Activated T-cell treated with anti-CD3 and anti-CD28 coated beads, Interleukin-2, amount 50 U/mL, for 24 hours (primary cell): Measurements from ENCODE around the gene CTSH.
A peak's percentile ranks its signal among the peaks of the same experiment; 100 is the strongest.

Source experiments
- DNase-seq: peaks from one replicate; pipeline ENCODE4 v3.0.0-alpha.2; 2020
- H3K27ac Mint-ChIP-seq: 2 replicates; pipeline ENCODE4 v1.8.0; 2020; ENCODE audit warnings: mild to moderate bottlenecking, mixed read lengths
- H3K27me3 Mint-ChIP-seq: 2 replicates; pipeline ENCODE4 v1.8.0; 2020; ENCODE audit warnings: mixed read lengths
- H3K36me3 Mint-ChIP-seq: 2 replicates; pipeline ENCODE4 v1.8.0; 2020; ENCODE audit warnings: low read depth, mixed read lengths
- H3K4me1 Mint-ChIP-seq: 2 replicates; pipeline ENCODE4 v1.8.0; 2020; ENCODE audit warnings: low read depth, mixed read lengths
- H3K4me3 Mint-ChIP-seq: 2 replicates; pipeline ENCODE4 v1.8.0; 2020; ENCODE audit warnings: mild to moderate bottlenecking, moderate library complexity, mixed read lengths
- H3K9me3 Mint-ChIP-seq: 2 replicates; pipeline ENCODE4 v1.8.0; 2020; ENCODE audit warnings: mixed read lengths

The CTSH gene

DNA sequence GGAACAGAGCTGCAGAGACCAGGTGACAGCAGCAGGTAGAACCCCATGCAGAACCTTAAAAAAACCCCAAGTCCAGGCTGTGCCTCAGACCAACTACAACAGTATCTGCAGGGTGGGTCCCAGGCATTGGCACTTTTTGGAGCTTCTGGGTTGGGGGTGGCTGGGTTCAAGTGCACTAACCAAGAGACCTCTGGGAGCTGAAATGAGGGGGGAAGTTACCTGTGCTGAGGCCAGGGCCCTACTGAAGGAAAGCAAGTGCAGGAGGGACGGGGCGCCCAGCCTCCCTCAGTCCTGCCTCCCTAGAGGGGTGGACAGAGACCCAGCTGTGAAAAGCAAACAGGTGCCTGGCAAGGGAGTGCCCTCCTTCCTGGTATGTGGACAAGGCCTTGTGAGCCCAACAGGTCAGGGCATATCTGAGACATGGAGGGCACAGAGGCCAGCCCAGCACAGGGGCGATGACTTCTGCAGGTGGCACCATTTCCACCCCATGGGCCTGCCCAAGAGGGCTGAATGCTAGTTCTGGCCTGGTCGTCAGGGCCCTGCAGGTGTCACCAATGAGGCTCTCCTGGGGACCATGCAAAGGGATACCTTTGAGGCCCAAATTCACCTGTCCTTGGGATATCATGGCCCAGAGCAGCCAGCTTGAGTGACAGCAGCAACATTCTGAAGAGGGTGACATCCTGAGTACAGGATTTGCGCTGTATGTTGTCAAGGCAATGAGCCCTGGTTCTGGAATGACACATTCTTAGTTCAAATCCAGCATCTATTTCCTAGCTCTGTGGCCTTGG is 18.7 kb downstream of the CTSH start:
- H3K9me3 Mint-ChIP-seq, result no peaks in the 10 kb centered on the region
- DNase-seq, result no peak
- H3K4me3 Mint-ChIP-seq, result no peak overlapping the region
- no peaks in the 10 kb centered on the region for H3K27me3 Mint-ChIP-seq
- no peak overlapping the region for H3K27ac Mint-ChIP-seq
- H3K36me3 Mint-ChIP-seq, result peaks cover 51% of the 10 kb centered on the region
- H3K4me1 Mint-ChIP-seq, result no peaks in the 10 kb centered on the region

DNA sequence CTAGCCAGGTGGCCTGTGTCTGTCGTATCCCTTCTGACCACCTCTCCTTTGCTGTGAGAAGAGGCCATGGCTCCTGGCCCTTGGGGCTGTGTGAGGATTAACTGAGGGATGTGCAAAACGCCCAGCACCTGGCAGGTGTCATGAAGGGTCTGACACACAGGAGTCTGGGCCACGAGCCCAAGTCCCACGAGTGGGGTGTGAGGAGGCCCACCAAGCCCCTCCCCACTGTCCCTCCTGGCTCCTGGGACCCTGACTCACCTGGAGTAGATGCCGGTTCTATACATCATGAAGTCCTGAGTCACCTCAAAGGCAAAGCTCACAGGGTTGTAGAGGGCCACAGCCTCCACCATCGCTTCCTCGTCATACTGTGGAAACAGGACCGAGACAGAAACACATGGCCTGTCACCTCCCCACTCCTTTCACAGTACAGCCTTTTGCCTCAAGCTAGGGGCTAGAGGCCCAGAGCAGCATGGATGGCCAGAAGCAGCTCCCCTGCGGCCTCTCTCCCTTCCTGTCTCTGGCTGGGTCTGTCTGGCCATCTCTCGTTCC is 19.7 kb downstream of the CTSH start:
- Mint-ChIP-seq H3K36me3 (peaks cover 55% of the 10 kb centered on the region), H3K27ac (peak overlapping the region; percentile 66), H3K4me3 (no peak overlapping the region), H3K4me1 (no peaks in the 10 kb centered on the region), H3K27me3 (no peaks in the 10 kb centered on the region), H3K9me3 (no peaks in the 10 kb centered on the region)
- no peak for DNase-seq

GRCh38 chr15:78923480-78924360 is 21.1 kb downstream of the CTSH start:
- Mint-ChIP-seq H3K27ac (peak overlapping the region; percentile 47), H3K4me3 (no peak overlapping the region), H3K36me3 (peaks cover 69% of the 10 kb centered on the region), H3K27me3 (no peaks in the 10 kb centered on the region), H3K9me3 (no peaks in the 10 kb centered on the region), H3K4me1 (no peaks in the 10 kb centered on the region)
- peak; percentile 9 for DNase-seq

DNA sequence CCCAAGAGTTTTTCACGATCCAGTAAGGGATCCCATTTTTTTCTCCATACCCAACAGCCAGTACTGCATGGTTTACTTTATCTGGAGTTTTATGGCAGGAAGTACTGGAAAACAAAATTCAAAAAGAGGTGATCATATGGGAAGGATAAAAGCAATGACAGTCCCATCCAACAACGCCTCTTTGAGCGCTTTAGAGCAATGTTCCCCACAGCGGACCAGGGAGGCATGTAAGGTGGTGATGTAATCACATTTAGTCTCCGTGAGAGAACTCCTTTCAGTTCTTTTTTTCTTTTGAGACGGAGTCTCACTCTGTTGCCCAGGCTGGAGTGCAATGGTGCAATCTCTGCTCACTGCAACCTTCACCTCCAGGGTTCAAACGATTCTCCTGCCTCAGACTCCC is 21.8 kb downstream of the CTSH start:
- no peak overlapping the region for H3K27ac Mint-ChIP-seq
- H3K36me3 Mint-ChIP-seq, result peaks cover 74% of the 10 kb centered on the region
- H3K27me3 Mint-ChIP-seq, result no peaks in the 10 kb centered on the region
- peak; percentile 7 for DNase-seq
- no peaks in the 10 kb centered on the region for H3K9me3 Mint-ChIP-seq
- H3K4me3 Mint-ChIP-seq, result no peak overlapping the region
- H3K4me1 Mint-ChIP-seq, result no peaks in the 10 kb centered on the region

DNA sequence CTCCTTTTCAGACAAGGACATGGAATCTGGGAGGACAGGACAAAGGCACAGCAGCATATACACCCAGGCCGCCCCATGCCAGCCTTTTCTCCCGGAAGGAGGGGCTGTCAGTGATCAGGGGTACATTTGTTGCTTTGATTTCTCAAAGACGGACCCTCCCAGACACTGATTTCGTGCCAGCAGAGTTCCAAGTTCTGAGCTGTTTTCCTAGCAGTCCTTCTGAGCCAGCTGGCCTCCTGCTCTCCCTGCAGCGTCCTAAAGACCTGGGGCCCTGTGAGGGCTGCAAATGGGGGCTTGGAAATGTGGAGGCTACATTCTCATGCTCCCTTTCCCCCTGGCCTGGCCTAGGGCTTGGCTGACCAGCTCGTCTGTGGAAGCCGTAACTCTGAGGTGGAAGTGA is 22.3 kb downstream of the CTSH start:
- no peaks in the 10 kb centered on the region for H3K4me1 Mint-ChIP-seq
- DNase-seq, result peak; percentile 20
- no peaks in the 10 kb centered on the region for H3K27me3 Mint-ChIP-seq
- H3K9me3 Mint-ChIP-seq, result no peaks in the 10 kb centered on the region
- no peak overlapping the region for H3K27ac Mint-ChIP-seq
- H3K4me3 Mint-ChIP-seq, result no peak overlapping the region
- H3K36me3 Mint-ChIP-seq, result peaks cover 74% of the 10 kb centered on the region

GRCh38 chr15:78921940-78922339 is 22.9 kb downstream of the CTSH start:
- H3K36me3 Mint-ChIP-seq, result peaks cover 77% of the 10 kb centered on the region
- no peak overlapping the region for H3K27ac Mint-ChIP-seq
- H3K9me3 Mint-ChIP-seq, result no peaks in the 10 kb centered on the region
- no peak overlapping the region for H3K4me3 Mint-ChIP-seq
- DNase-seq, result peak; percentile 6
- no peaks in the 10 kb centered on the region for H3K27me3 Mint-ChIP-seq
- H3K4me1 Mint-ChIP-seq, result no peaks in the 10 kb centered on the region

GRCh38 chr15:78921517-78921916 is 23.3 kb downstream of the CTSH start:
- Mint-ChIP-seq H3K4me1 (no peaks in the 10 kb centered on the region), H3K9me3 (no peaks in the 10 kb centered on the region), H3K27me3 (no peaks in the 10 kb centered on the region), H3K27ac (peak overlapping the region; percentile 52), H3K4me3 (no peak overlapping the region), H3K36me3 (peaks cover 81% of the 10 kb centered on the region)
- DNase-seq, result no peak

DNA sequence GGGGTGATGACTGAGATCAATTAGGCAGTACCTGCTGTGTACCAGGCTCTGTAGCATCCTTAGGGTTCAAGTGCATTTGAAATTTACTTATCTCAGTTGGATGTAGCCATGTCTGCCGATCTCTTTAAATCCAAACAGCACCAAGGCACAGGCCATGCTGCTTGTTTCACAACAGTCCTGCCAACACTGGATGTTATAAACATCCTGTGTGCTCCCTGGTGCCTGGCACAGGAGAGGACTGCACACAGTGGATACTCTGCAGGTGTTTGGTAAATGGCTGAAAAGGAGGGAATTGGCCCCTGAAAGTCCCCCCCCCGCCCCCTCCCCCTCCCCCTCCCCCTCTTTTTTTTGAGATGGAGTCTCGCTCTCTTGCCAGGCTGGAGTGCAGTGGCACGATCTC is 27.0 kb downstream of the CTSH start:
- no peak for DNase-seq
- H3K9me3 Mint-ChIP-seq, result no peaks in the 10 kb centered on the region
- H3K4me1 Mint-ChIP-seq, result no peaks in the 10 kb centered on the region
- H3K4me3 Mint-ChIP-seq, result no peak overlapping the region
- no peak overlapping the region for H3K27ac Mint-ChIP-seq
- no peaks in the 10 kb centered on the region for H3K27me3 Mint-ChIP-seq
- peaks cover 79% of the 10 kb centered on the region for H3K36me3 Mint-ChIP-seq

GRCh38 chr15:78916088-78916487 is 28.8 kb downstream of the CTSH start:
- Mint-ChIP-seq H3K27ac (no peak overlapping the region), H3K27me3 (no peaks in the 10 kb centered on the region), H3K4me1 (peaks cover 3% of the 10 kb centered on the region), H3K36me3 (peaks cover 78% of the 10 kb centered on the region), H3K9me3 (no peaks in the 10 kb centered on the region), H3K4me3 (no peak overlapping the region)
- DNase-seq, result no peak

GRCh38 chr15:78915341-78916087 is 29.3 kb downstream of the CTSH start:
- Mint-ChIP-seq H3K4me3 (no peak overlapping the region), H3K36me3 (peaks cover 82% of the 10 kb centered on the region), H3K27ac (peak overlapping the region; percentile 32), H3K4me1 (peaks cover 7% of the 10 kb centered on the region), H3K27me3 (no peaks in the 10 kb centered on the region), H3K9me3 (no peaks in the 10 kb centered on the region)
- DNase-seq, result no peak

DNA sequence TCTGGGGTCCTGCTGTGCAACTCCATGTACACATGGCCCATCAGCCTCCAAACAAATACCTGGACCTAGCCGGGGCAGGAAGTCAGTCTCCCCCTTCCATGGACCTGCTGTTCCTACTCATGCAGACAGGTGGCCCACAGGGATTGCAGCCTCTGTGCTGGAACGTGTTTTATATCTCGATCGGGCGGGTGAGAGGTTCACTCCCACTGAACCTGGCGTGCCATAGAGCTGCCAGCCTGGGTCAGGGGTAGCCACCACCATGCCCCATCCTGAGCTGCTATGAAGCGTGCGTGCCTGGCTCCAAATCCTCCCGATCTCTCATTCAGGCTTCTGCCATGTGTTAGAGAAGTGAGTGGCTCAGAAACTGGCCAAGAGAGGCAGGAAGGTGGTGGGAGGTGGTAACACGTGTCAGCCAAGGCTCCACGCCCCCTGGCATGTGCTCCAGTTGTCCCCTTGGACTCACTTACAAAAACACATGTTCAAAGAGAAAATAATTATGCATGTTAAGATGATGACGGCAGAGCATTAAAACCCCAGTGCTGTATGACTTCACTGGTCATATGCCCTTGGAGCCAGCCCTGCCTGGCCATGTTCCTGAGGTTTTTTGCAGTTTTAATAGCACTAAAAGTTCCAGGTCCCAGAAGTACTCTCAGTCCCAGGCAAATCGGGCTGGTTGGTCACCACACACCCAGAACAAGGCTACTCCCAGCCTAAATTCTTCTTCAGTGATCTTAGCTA is 30.6 kb downstream of the CTSH start:
- H3K4me3 Mint-ChIP-seq, result no peak overlapping the region
- peak overlapping the region; percentile 66 for H3K27ac Mint-ChIP-seq
- no peaks in the 10 kb centered on the region for H3K9me3 Mint-ChIP-seq
- no peaks in the 10 kb centered on the region for H3K27me3 Mint-ChIP-seq
- no peak for DNase-seq
- H3K4me1 Mint-ChIP-seq, result peaks cover 8% of the 10 kb centered on the region
- peaks cover 84% of the 10 kb centered on the region for H3K36me3 Mint-ChIP-seq

- Mint-ChIP-seq H3K27me3 (no peaks in the 10 kb centered on the region), H3K27ac (no peak overlapping the region), H3K4me1 (peaks cover 12% of the 10 kb centered on the region), H3K9me3 (no peaks in the 10 kb centered on the region), H3K4me3 (no peak overlapping the region), H3K36me3 (peaks cover 84% of the 10 kb centered on the region)
- no peak for DNase-seq
Observed at GRCh38 chr15:78913012-78913411, 31.8 kb downstream of the CTSH start.

- Mint-ChIP-seq H3K4me3 (no peak overlapping the region), H3K27ac (peak overlapping the region; percentile 16), H3K36me3 (peaks cover 86% of the 10 kb centered on the region), H3K9me3 (no peaks in the 10 kb centered on the region), H3K4me1 (peaks cover 12% of the 10 kb centered on the region), H3K27me3 (no peaks in the 10 kb centered on the region)
- no peak for DNase-seq
Observed at GRCh38 chr15:78912316-78912715, 32.5 kb downstream of the CTSH start.

- Mint-ChIP-seq H3K4me3 (no peak overlapping the region), H3K27me3 (no peaks in the 10 kb centered on the region), H3K27ac (peak overlapping the region; percentile 39), H3K36me3 (peaks cover 95% of the 10 kb centered on the region), H3K9me3 (no peaks in the 10 kb centered on the region), H3K4me1 (peaks cover 12% of the 10 kb centered on the region)
- DNase-seq, result no peak
Observed at GRCh38 chr15:78910271-78910670, 34.6 kb downstream of the CTSH start.
